ENCODE measurements around the gene ADCY10. TPM values are rescaled to one million over a fixed set of nuclear protein-coding genes. Genes with fewer than 3 reads are reported as not detected.
"Not testable (repeated sequence)": the region's sequence is repeated elsewhere in the genome, so short reads cannot be mapped to it uniquely, and the experiment has no call there.

ADCY10 gene
- polyA plus RNA-seq, 1 experiment, result 0.01 TPM

DNA sequence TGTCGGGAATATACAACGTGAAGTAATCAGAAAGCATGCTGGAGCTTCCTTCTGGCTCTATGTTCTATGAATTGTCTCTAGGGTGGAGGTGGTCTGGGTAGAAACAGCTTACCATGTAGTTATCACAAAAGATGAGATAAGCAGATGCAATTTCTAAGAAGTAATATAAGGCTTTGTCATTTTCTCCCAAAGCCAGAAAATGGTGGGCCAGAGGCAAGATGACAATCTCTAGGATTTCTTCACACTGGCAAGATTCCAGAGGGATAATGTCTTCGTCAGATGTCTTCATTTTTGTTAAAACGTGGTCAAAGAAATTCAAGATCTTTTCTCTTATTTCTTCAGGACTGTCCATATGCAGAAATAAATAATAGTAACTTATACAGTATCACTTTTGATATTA is 77.7 kb downstream of the ADCY10 start:
- Histone ChIP-seq H3K9me3 (ENCODE audit: control insufficient read depth, insufficient read depth, low read length) (no peaks in the 10 kb centered on the region), H3K27ac (ENCODE audit: low read depth, low read length) (no peak overlapping the region), H3K4me3 (ENCODE audit: low read depth, low read length) (no peak overlapping the region), H3K27me3 (ENCODE audit: control insufficient read depth, insufficient read depth, low read length) (no peaks in the 10 kb centered on the region)
- DNase-seq (ENCODE audit: low read depth, low spot score), result no peak
- TF ChIP-seq, protein P1, sequence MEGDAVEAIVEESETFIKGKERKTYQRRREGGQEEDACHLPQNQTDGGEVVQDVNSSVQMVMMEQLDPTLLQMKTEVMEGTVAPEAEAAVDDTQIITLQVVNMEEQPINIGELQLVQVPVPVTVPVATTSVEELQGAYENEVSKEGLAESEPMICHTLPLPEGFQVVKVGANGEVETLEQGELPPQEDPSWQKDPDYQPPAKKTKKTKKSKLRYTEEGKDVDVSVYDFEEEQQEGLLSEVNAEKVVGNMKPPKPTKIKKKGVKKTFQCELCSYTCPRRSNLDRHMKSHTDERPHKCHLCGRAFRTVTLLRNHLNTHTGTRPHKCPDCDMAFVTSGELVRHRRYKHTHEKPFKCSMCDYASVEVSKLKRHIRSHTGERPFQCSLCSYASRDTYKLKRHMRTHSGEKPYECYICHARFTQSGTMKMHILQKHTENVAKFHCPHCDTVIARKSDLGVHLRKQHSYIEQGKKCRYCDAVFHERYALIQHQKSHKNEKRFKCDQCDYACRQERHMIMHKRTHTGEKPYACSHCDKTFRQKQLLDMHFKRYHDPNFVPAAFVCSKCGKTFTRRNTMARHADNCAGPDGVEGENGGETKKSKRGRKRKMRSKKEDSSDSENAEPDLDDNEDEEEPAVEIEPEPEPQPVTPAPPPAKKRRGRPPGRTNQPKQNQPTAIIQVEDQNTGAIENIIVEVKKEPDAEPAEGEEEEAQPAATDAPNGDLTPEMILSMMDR (IDR thresholded peaks at IDR 0.05; ENCODE audit: low read depth, low read length), result no peak
- CTCF ChIA-PET, result interaction anchor here (0.7 kb wide), 1 partner anchor 226 kb away, joined by 3 read pairs; no protein-coding TSS in a partner anchor
- POLR2A ChIA-PET, result no interaction called here

DNA sequence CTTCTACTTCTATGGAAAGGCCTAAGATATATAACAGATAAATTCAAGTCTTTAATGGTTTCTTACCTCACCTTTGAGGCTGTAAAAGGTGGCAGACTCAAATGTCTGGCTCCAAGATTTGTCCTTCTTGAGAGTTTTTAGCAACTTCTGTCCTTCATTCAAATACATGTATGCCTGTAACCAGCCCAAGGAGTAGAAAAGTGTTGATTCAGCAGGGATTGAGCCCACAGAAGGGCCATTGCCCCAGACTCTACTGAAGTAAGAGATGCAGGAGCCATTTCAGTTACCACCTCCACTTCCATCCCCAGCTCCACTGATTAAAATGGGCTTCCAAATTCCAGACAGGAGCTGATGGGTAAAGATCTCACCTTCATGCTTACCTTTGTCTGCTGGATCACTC is 80.0 kb downstream of the ADCY10 start:
- ChIA-PET CTCF (no interaction called here), POLR2A (no interaction called here)
- Histone ChIP-seq H3K27ac (ENCODE audit: low read depth, low read length) (no peak overlapping the region), H3K27me3 (ENCODE audit: control insufficient read depth, insufficient read depth, low read length) (no peaks in the 10 kb centered on the region), H3K9me3 (ENCODE audit: control insufficient read depth, insufficient read depth, low read length) (no peaks in the 10 kb centered on the region), H3K4me3 (ENCODE audit: low read depth, low read length) (no peak overlapping the region)
- no peak for DNase-seq (ENCODE audit: low read depth, low spot score)
- TF ChIP-seq, protein P1 (IDR thresholded peaks at IDR 0.05; ENCODE audit: low read depth, low read length), result no peak

DNA sequence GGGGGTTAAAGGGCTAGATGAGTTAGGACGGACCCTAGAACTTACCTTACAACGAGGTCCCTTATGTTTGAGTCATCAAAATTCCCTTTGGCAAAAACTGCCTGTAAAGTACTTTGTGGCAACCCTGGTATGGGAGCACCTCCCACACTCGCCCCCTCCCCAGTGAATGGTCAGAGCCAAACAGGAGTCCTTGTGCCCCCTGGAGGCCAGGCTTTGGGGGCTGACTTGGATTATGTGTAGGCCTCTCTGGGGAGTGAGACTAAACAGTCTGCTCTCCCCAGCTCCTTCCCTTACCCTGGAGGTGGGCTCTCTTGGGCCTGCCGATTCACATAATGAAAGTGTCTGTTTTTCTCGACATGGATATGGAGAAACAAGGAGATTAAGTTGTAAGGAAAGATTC is 81.2 kb downstream of the ADCY10 start:
- Histone ChIP-seq H3K27ac (ENCODE audit: low read depth, low read length) (no peak overlapping the region), H3K4me3 (ENCODE audit: low read depth, low read length) (no peak overlapping the region), H3K9me3 (ENCODE audit: control insufficient read depth, insufficient read depth, low read length) (no peaks in the 10 kb centered on the region), H3K27me3 (ENCODE audit: control insufficient read depth, insufficient read depth, low read length) (no peaks in the 10 kb centered on the region)
- POLR2A ChIA-PET, result no interaction called here
- DNase-seq (ENCODE audit: low read depth, low spot score), result no peak
- TF ChIP-seq, protein P1 (IDR thresholded peaks at IDR 0.05; ENCODE audit: low read depth, low read length), result no peak
- CTCF ChIA-PET, result no interaction called here

DNA sequence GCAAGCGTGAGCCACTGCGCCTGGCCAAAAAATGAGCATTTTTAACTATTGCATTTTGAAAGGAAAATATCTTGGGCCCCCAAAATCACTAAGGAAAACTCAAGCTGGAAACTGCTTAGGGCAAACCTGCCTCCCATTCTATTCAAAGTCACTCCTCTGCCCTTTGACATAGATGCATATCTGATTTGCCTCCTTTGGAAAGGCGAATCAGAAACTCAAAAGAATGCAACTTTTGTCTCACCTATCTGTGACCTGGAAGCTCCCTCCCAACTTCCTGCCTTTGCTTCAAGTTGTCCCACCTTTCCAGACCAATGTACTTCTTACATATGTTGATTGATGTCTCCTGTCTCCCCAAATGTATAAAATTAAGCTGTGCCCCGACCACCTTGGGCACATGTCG is 83.3 kb downstream of the ADCY10 start:
- H3K27ac ChIP-seq (ENCODE audit: low read depth, low read length); DNase-seq (ENCODE audit: low read depth, low spot score); H3K9me3 ChIP-seq (ENCODE audit: control insufficient read depth, insufficient read depth, low read length); H3K27me3 ChIP-seq (ENCODE audit: control insufficient read depth, insufficient read depth, low read length); H3K4me3 ChIP-seq (ENCODE audit: low read depth, low read length); CTCF ChIA-PET; POLR2A ChIA-PET: not testable (repeated sequence)

DNA sequence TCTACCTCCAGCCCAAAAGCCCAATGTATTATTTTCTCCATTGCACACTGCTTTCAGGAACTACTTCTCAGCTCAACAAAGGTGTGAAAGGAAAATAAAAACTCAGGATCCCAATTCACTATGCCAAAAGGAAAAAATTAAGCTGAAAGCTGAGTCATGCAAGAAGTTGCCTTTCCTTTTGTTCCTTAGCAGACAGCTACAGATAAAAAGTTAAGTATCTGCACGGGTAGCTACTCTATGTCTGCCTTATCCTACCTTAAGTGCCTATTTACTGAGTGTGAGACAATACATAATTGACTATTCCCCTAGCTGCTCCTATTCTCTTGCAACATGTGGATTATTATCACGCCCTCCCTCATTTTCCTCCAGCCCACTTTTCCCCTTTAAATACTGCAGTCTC is 84.1 kb downstream of the ADCY10 start:
- H3K27me3 ChIP-seq (ENCODE audit: control insufficient read depth, insufficient read depth, low read length), result no peaks in the 10 kb centered on the region
- no peak for DNase-seq (ENCODE audit: low read depth, low spot score)
- H3K9me3 ChIP-seq (ENCODE audit: control insufficient read depth, insufficient read depth, low read length), result no peaks in the 10 kb centered on the region
- no peak overlapping the region for H3K27ac ChIP-seq (ENCODE audit: low read depth, low read length)
- POLR2A ChIA-PET, result interaction anchor here (0.7 to 1.7 kb wide), 2 partner anchors 22 to 106 kb away, joined by 3 to 5 read pairs; partner anchors contain the start of genes DCAF6 and MPC2
- H3K4me3 ChIP-seq (ENCODE audit: low read depth, low read length), result no peak overlapping the region
- CTCF ChIA-PET, result no interaction called here
- TF ChIP-seq, protein P1 (IDR thresholded peaks at IDR 0.05; ENCODE audit: low read depth, low read length), result no peak

DNA sequence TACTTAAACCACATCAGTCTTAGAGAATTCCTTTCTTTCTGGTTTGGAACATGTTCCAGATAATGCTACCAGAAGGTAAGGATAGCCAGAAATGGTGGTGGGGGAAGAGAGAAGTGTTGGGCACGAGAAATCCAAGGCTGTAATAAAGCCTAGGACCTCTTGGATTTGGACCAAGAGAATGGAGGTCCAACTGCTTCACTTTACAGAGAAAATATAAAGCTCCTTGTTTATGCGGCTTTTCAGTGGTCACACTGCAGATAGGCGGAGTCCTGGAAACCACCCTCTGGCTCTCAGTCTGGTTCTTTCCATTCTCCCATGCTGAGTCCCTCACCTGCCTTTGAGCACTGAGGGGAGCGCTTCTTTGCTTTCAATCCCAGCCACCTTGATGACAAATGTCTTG is 87.8 kb downstream of the ADCY10 start:
- no peak for DNase-seq (ENCODE audit: low read depth, low spot score)
- TF ChIP-seq, protein P1 (IDR thresholded peaks at IDR 0.05; ENCODE audit: low read depth, low read length), result no peak
- ChIA-PET POLR2A (interaction anchor here (0.6 kb wide), 1 partner anchor 284 kb away, joined by 3 read pairs; no protein-coding TSS in a partner anchor), CTCF (interaction anchor here (0.9 kb wide), 1 partner anchor 23 kb away, joined by 3 read pairs; no protein-coding TSS in a partner anchor)
- Histone ChIP-seq H3K27ac (ENCODE audit: low read depth, low read length) (no peak overlapping the region), H3K9me3 (ENCODE audit: control insufficient read depth, insufficient read depth, low read length) (no peaks in the 10 kb centered on the region), H3K4me3 (ENCODE audit: low read depth, low read length) (no peak overlapping the region), H3K27me3 (ENCODE audit: control insufficient read depth, insufficient read depth, low read length) (no peaks in the 10 kb centered on the region)

All from AG04450 (cell line).